CD8-positive, alpha-beta memory T cell (primary cell): ENCODE measurements around the gene DFFA. TPM values are rescaled to one million over a fixed set of nuclear protein-coding genes. Genes with fewer than 3 reads are reported as not detected.
"Not testable (repeated sequence)": the region's sequence is repeated elsewhere in the genome, so short reads cannot be mapped to it uniquely, and the experiment has no call there.

Source experiments
- CTCF ChIA-PET: fragments of 350-600 bp; sonication (Branson Sonifier 250); formaldehyde crosslinking; loops from one replicate; lab custom pipeline; 2021; ENCODE audit warnings: antibody characterized with exemption; lab: Charles Lee
- POLR2A ChIA-PET: fragments of 350-600 bp; sonication (Branson Sonifier 250); formaldehyde crosslinking; loops from one replicate; lab custom pipeline; 2021; ENCODE audit warnings: antibody characterized with exemption; lab: Charles Lee
- DNase-seq, 5 donors: peaks; one replicate each; pipeline versions ENCODE4 v3.0.0 to v3.0.0-alpha.2; 2020 to 2022; ENCODE audit warnings: mixed read lengths in 1 of 5
- H3K27ac ChIP-seq: one replicate; pipeline ENCODE4 v1.7.0; 2013; ENCODE audit warnings: low read depth, mild to moderate bottlenecking, low read length, moderate library complexity
- H3K27me3 ChIP-seq: 2 replicates; pipeline ENCODE4 v1.7.0; 2013; ENCODE audit warnings: low read length, mild to moderate bottlenecking; ENCODE audit not compliant: insufficient read depth, poor library complexity, severe bottlenecking
- H3K36me3 ChIP-seq: 2 replicates; pipeline ENCODE4 v1.7.0; 2013; ENCODE audit warnings: mild to moderate bottlenecking, low read length, moderate library complexity; ENCODE audit not compliant: insufficient read depth
- H3K4me1 ChIP-seq: 2 replicates; pipeline ENCODE4 v1.7.0; 2013; ENCODE audit warnings: mild to moderate bottlenecking, low read length, moderate library complexity; ENCODE audit not compliant: insufficient read depth
- H3K4me3 ChIP-seq: 2 replicates; pipeline ENCODE4 v1.7.0; 2013; ENCODE audit warnings: mild to moderate bottlenecking, low read length
- H3K9me3 ChIP-seq: 2 replicates; pipeline ENCODE4 v1.7.0; 2013; ENCODE audit warnings: mild to moderate bottlenecking, low read length
- H3K27ac Mint-ChIP-seq, 8 donors: one replicate each; pipeline ENCODE4 v1.8.0; 2020 to 2021; ENCODE audit warnings: mixed read lengths in 8 of 8, mild to moderate bottlenecking in 6 of 8, inconsistent platforms in 3 of 8, moderate library complexity in 3 of 8
- H3K27me3 Mint-ChIP-seq, 2 donors: one replicate each; pipeline ENCODE4 v1.8.0; 2020 to 2021; ENCODE audit warnings: mixed read lengths in 2 of 2, mild to moderate bottlenecking in 1 of 2, moderate library complexity in 1 of 2
- H3K36me3 Mint-ChIP-seq, 3 donors: one replicate each; pipeline ENCODE4 v1.8.0; 2020 to 2021; ENCODE audit warnings: mixed read lengths in 3 of 3, inconsistent platforms in 1 of 3, mild to moderate bottlenecking in 1 of 3
- H3K4me1 Mint-ChIP-seq, 3 donors: one replicate each; pipeline ENCODE4 v1.8.0; 2020 to 2021; ENCODE audit warnings: mixed read lengths in 3 of 3, inconsistent platforms in 1 of 3, mild to moderate bottlenecking in 1 of 3
- H3K4me3 Mint-ChIP-seq, 7 donors: one replicate each; pipeline ENCODE4 v1.8.0; 2020 to 2021; ENCODE audit warnings: mixed read lengths in 7 of 7, mild to moderate bottlenecking in 6 of 7, moderate library complexity in 4 of 7, inconsistent platforms in 2 of 7
- H3K9me3 Mint-ChIP-seq, 5 donors: one replicate each; pipeline ENCODE4 v1.8.0; 2020 to 2022; ENCODE audit warnings: mixed read lengths in 5 of 5, mild to moderate bottlenecking in 3 of 5, moderate library complexity in 2 of 5, inconsistent platforms in 1 of 5
- polyA plus RNA-seq: library from polyadenylated mRNA; unstranded; fragments of 300-500 nt; fragmentation: Illumina TruSeq; gene quantifications from one replicate; pipeline ENCODE4 v1.2.3, GENCODE V29; 2021
- total RNA-seq, 2 experiments: library from RNA; stranded (reverse); gene quantifications; one replicate each; pipeline ENCODE4 v1.2.3, GENCODE V29; 2021

DFFA gene
- total and polyA plus RNA-seq, 3 experiments from 2014 or later, result 40.4 to 69.1 (median 67.7) TPM

GRCh38 chr1:10509809-10510509, 37.6 kb upstream of the DFFA start:
- Mint-ChIP-seq H3K4me1 (peaks cover 58 to 77% (median 69%) of the 10 kb centered on the region in 3 donors), H3K4me3 (peak overlapping the region; percentile 45 to 86 (median 77)), H3K9me3 (no peaks in the 10 kb centered on the region), H3K36me3 (peaks cover 0 to 3% (median 0%) of the 10 kb centered on the region in 3 donors), H3K27me3 (no peaks in the 10 kb centered on the region), H3K27ac (peak overlapping the region; percentile 77 to 96 (median 88))
- no peak for DNase-seq
- Histone ChIP-seq H3K27me3 (no peaks in the 10 kb centered on the region), H3K4me3 (peak overlapping the region; percentile 55), H3K4me1 (peaks cover 68% of the 10 kb centered on the region), H3K27ac (peak overlapping the region; percentile 52), H3K9me3 (no peaks in the 10 kb centered on the region), H3K36me3 (no peaks in the 10 kb centered on the region)
- POLR2A ChIA-PET, result interaction anchor here (0.6 to 1.6 kb wide), 3 partner anchors 14 to 99 kb away, joined by 4 to 7 read pairs (median 5); no protein-coding TSS in a partner anchor
- CTCF ChIA-PET, result interaction anchor here (1.1 to 6.7 kb wide), 6 partner anchors 7 to 400 kb away, joined by 3 to 78 read pairs (median 8); no protein-coding TSS in a partner anchor

- no peaks in the 10 kb centered on the region for H3K36me3 ChIP-seq
- no peak for DNase-seq
- ChIA-PET CTCF (interaction anchor here (1.1 to 6.7 kb wide), 9 partner anchors 10 to 433 kb away, joined by 3 to 78 read pairs (median 5); no protein-coding TSS in a partner anchor), POLR2A (interaction anchor here (0.6 to 0.9 kb wide), 2 partner anchors 10 to 14 kb away, joined by 3 to 5 read pairs; no protein-coding TSS in a partner anchor)
- Mint-ChIP-seq H3K27ac (peak overlapping the region in 3 of 8 donors; percentile 64 to 80 (median 68)), H3K9me3 (no peaks in the 10 kb centered on the region), H3K36me3 (peaks cover 0 to 5% (median 0%) of the 10 kb centered on the region in 3 donors), H3K4me1 (peaks cover 44 to 68% (median 55%) of the 10 kb centered on the region in 3 donors), H3K4me3 (no peak overlapping the region), H3K27me3 (no peaks in the 10 kb centered on the region)
- H3K27me3 ChIP-seq, result no peaks in the 10 kb centered on the region
- H3K9me3 ChIP-seq, result no peaks in the 10 kb centered on the region
- peaks cover 54% of the 10 kb centered on the region for H3K4me1 ChIP-seq
- no peak overlapping the region for H3K4me3 ChIP-seq
- H3K27ac ChIP-seq, result no peak overlapping the region
These were observed 36.2 kb upstream of the DFFA start for GRCh38 chr1:10508511-10508951.

GRCh38 chr1:10507111-10507879, 35.0 kb upstream of the DFFA start:
- peaks cover 42% of the 10 kb centered on the region for H3K4me1 ChIP-seq
- ChIA-PET CTCF (interaction anchor here (0.6 to 6.7 kb wide), 17 partner anchors 9 to 434 kb away, joined by 3 to 78 read pairs (median 4); no protein-coding TSS in a partner anchor), POLR2A (interaction anchor here (0.6 to 1.2 kb wide), 2 partner anchors 10 to 12 kb away, joined by 3 to 6 read pairs; no protein-coding TSS in a partner anchor)
- no peak overlapping the region for H3K27ac ChIP-seq
- H3K4me1 Mint-ChIP-seq, result peaks cover 36 to 60% (median 47%) of the 10 kb centered on the region in 3 donors
- no peaks in the 10 kb centered on the region for H3K36me3 ChIP-seq
- H3K9me3 Mint-ChIP-seq, result no peaks in the 10 kb centered on the region
- H3K27ac Mint-ChIP-seq, result peak overlapping the region in 7 of 8 donors; percentile 48 to 89 (median 86)
- H3K36me3 Mint-ChIP-seq, result peaks cover 0 to 5% (median under 1%) of the 10 kb centered on the region in 3 donors
- H3K4me3 ChIP-seq, result no peak overlapping the region
- DNase-seq, result peak; percentile 31 to 72 (median 39)
- no peaks in the 10 kb centered on the region for H3K9me3 ChIP-seq
- H3K4me3 Mint-ChIP-seq, result peak overlapping the region in 2 of 7 donors; percentile 34 to 83
- H3K27me3 ChIP-seq, result no peaks in the 10 kb centered on the region
- H3K27me3 Mint-ChIP-seq, result no peaks in the 10 kb centered on the region

- no peaks in the 10 kb centered on the region for H3K27me3 ChIP-seq
- H3K36me3 ChIP-seq, result no peaks in the 10 kb centered on the region
- H3K9me3 ChIP-seq, result no peaks in the 10 kb centered on the region
- ChIA-PET POLR2A (interaction anchor here (1.2 kb wide), 1 partner anchor 12 kb away, joined by 6 read pairs; no protein-coding TSS in a partner anchor), CTCF (interaction anchor here (1.0 to 6.7 kb wide), 11 partner anchors 8 to 436 kb away, joined by 3 to 78 read pairs (median 5); no protein-coding TSS in a partner anchor)
- Mint-ChIP-seq H3K4me1 (peaks cover 38 to 60% (median 46%) of the 10 kb centered on the region in 3 donors), H3K4me3 (no peak overlapping the region), H3K27ac (peak overlapping the region in 4 of 8 donors; percentile 0 to 85 (median 56)), H3K36me3 (peaks cover 0 to 5% (median 5%) of the 10 kb centered on the region in 3 donors), H3K27me3 (no peaks in the 10 kb centered on the region), H3K9me3 (no peaks in the 10 kb centered on the region)
- no peak overlapping the region for H3K4me3 ChIP-seq
- H3K4me1 ChIP-seq, result peaks cover 35% of the 10 kb centered on the region
- DNase-seq, result no peak
- no peak overlapping the region for H3K27ac ChIP-seq
These were observed 34.3 kb upstream of the DFFA start for GRCh38 chr1:10506677-10507047.

GRCh38 chr1:10506046-10506676, 33.8 kb upstream of the DFFA start:
- H3K9me3 Mint-ChIP-seq, H3K4me3 Mint-ChIP-seq, DNase-seq, H3K27me3 Mint-ChIP-seq, H3K9me3 ChIP-seq, H3K27me3 ChIP-seq, H3K36me3 Mint-ChIP-seq, POLR2A ChIA-PET, H3K36me3 ChIP-seq, H3K4me3 ChIP-seq, H3K27ac ChIP-seq: not testable (repeated sequence)
- H3K4me1 ChIP-seq, result peaks cover 30% of the 10 kb centered on the region
- CTCF ChIA-PET, result interaction anchor here (1.3 to 6.7 kb wide), 9 partner anchors 8 to 436 kb away, joined by 3 to 78 read pairs (median 4); no protein-coding TSS in a partner anchor
- peaks cover 33 to 55% (median 41%) of the 10 kb centered on the region in 3 donors for H3K4me1 Mint-ChIP-seq
- H3K27ac Mint-ChIP-seq, result peak overlapping the region in 4 of 8 donors; percentile 0 to 85 (median 56)

GRCh38 chr1:10504249-10504648, 31.9 kb upstream of the DFFA start:
- Mint-ChIP-seq H3K27ac (peak overlapping the region in 2 of 8 donors; percentile 24 to 47), H3K4me1 (peaks cover 20 to 41% (median 22%) of the 10 kb centered on the region in 3 donors), H3K9me3 (no peaks in the 10 kb centered on the region), H3K27me3 (no peaks in the 10 kb centered on the region), H3K4me3 (no peak overlapping the region), H3K36me3 (peaks cover 0 to 8% (median 5%) of the 10 kb centered on the region in 3 donors)
- CTCF ChIA-PET, result interaction anchor here (1.1 to 2.0 kb wide), 4 partner anchors 9 to 363 kb away, joined by 3 to 11 read pairs (median 4); no protein-coding TSS in a partner anchor
- Histone ChIP-seq H3K27me3 (no peaks in the 10 kb centered on the region), H3K9me3 (no peaks in the 10 kb centered on the region), H3K4me3 (no peak overlapping the region), H3K4me1 (peaks cover 13% of the 10 kb centered on the region), H3K27ac (no peak overlapping the region), H3K36me3 (no peaks in the 10 kb centered on the region)
- DNase-seq, result no peak
- POLR2A ChIA-PET, result no interaction called here

- H3K27me3 Mint-ChIP-seq, result no peaks in the 10 kb centered on the region
- ChIA-PET POLR2A (no interaction called here), CTCF (interaction anchor here (1.3 to 1.5 kb wide), 2 partner anchors 8 to 406 kb away, joined by 3 to 6 read pairs; no protein-coding TSS in a partner anchor)
- peaks cover 0 to 6% (median 5%) of the 10 kb centered on the region in 3 donors for H3K36me3 Mint-ChIP-seq
- H3K27me3 ChIP-seq, result no peaks in the 10 kb centered on the region
- no peaks in the 10 kb centered on the region for H3K9me3 ChIP-seq
- H3K4me1 Mint-ChIP-seq, result peaks cover 29 to 47% (median 31%) of the 10 kb centered on the region in 3 donors
- peak overlapping the region in 3 of 7 donors; percentile 17 to 69 (median 34) for H3K4me3 Mint-ChIP-seq
- no peak overlapping the region for H3K4me3 ChIP-seq
- H3K4me1 ChIP-seq, result peaks cover 1% of the 10 kb centered on the region
- H3K9me3 Mint-ChIP-seq, result no peaks in the 10 kb centered on the region
- H3K36me3 ChIP-seq, result no peaks in the 10 kb centered on the region
- DNase-seq, result no peak
- H3K27ac ChIP-seq, result no peak overlapping the region
- peak overlapping the region in 6 of 8 donors; percentile 13 to 85 (median 46) for H3K27ac Mint-ChIP-seq
These were observed 29.9 kb upstream of the DFFA start for GRCh38 chr1:10502206-10502605.
